ENCODE results near the gene ABCG4.
"Not testable (repeated sequence)": the region's sequence is repeated elsewhere in the genome, so short reads cannot be mapped to it uniquely, and the experiment has no call there.

Gene ABCG4

DNA sequence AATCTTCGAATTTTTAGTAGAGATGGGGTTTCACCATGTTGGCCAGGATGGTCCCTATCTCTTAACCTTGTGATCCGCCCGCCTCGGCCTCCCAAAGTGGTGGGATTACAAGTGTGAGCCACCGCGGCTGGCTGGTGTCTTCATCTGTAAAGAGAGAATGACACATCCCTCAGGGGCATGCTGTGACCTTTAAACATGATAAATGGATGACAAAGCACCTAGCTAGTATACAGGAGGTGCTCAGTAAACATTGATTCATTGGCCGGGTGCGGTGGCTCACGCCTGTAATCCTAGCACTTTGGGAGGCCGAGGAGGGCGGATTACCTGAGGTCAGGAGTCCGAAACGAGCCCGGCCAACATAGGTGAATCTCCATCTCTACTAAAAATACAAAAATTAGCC, 42.4 kb downstream of the ABCG4 start:
- H3K4me2 ChIP-seq (ENCODE audit: low read length, poor library complexity, severe bottlenecking); H2BK15ac ChIP-seq (ENCODE audit: low read depth, poor library complexity, severe bottlenecking); H4K91ac ChIP-seq (ENCODE audit: low read length); H3K9me3 ChIP-seq (ENCODE audit: control insufficient read depth, low read length); H3K4me3 ChIP-seq (ENCODE audit: insufficient read depth in 1 of 2, low read depth in 1 of 2, low read length in 2 of 2); H3K18ac ChIP-seq (ENCODE audit: low read depth in 1 of 2, low read length in 2 of 2); H3K36me3 ChIP-seq (ENCODE audit: control insufficient read depth in 1 of 2, insufficient read depth in 2 of 2, low read depth in 1 of 2, low read length in 2 of 2); H3K27ac ChIP-seq (ENCODE audit: low read length, poor library complexity, severe bottlenecking); H3K79me1 ChIP-seq (replicated peaks; ENCODE audit: low read length, poor library complexity, severe bottlenecking); H2BK5ac ChIP-seq (ENCODE audit: low read depth, low read length, poor library complexity, severe bottlenecking); H3K9ac ChIP-seq (ENCODE audit: low read length); H3K14ac ChIP-seq (ENCODE audit: low read length in 2 of 2); H3K4me1 ChIP-seq (ENCODE audit: control insufficient read depth, insufficient read depth, low read depth, low read length); DNase-seq; H3K23ac ChIP-seq (ENCODE audit: low read length in 2 of 2); H2AK5ac ChIP-seq (ENCODE audit: low read length, severe bottlenecking); H4K8ac ChIP-seq (ENCODE audit: low read length); H2AFZ ChIP-seq (ENCODE audit: low read depth, low read length); H2BK12ac ChIP-seq (ENCODE audit: low read length in 2 of 2); H3K4ac ChIP-seq (ENCODE audit: low read depth in 1 of 2, low read length in 2 of 2); H2BK120ac ChIP-seq (ENCODE audit: low read depth, low read length): not testable (repeated sequence)
- 91% methylated on average over 11 of the region's 14 CpGs for WGBS
- H3K27me3 ChIP-seq (ENCODE audit: control insufficient read depth in 1 of 2, insufficient read depth in 1 of 2, low read length in 2 of 2): peaks cover 6 to 36% of the 10 kb centered on the region in 2 experiments

DNA sequence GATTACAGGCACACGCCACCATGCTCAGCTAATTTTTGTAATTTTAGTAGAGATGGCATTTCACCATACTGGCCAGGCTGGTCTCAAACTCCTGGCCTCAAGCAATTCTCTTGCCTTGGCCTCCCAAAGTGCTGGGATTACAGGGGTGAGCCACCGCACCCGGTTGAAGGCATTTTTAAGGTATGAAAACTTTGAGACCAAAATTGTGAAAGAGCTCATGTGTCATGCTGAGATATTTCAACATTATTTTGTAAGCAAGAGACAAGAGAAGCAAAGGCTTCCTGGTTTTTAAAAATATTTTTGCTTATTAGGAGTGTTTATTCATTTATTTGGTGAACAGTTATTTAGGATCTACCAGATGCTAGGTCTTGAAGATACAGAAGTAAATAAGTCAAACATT, 43.3 kb downstream of the ABCG4 start:
- H2BK15ac ChIP-seq (ENCODE audit: low read depth, poor library complexity, severe bottlenecking): no peak overlapping the region
- no peaks in the 10 kb centered on the region for H3K79me1 ChIP-seq (replicated peaks; ENCODE audit: low read length, poor library complexity, severe bottlenecking)
- H3K4me2 ChIP-seq (ENCODE audit: low read length, poor library complexity, severe bottlenecking): no peak overlapping the region
- H3K9ac ChIP-seq (ENCODE audit: low read length): no peak overlapping the region
- H2BK120ac ChIP-seq (ENCODE audit: low read depth, low read length): no peak overlapping the region
- no peak overlapping the region for H3K4me3 ChIP-seq (ENCODE audit: insufficient read depth in 1 of 2, low read depth in 1 of 2, low read length in 2 of 2)
- H3K27ac ChIP-seq (ENCODE audit: low read length, poor library complexity, severe bottlenecking): no peak overlapping the region
- H2BK12ac ChIP-seq (ENCODE audit: low read length in 2 of 2): no peak overlapping the region
- no peak overlapping the region for H3K18ac ChIP-seq (ENCODE audit: low read depth in 1 of 2, low read length in 2 of 2)
- no peak overlapping the region for H3K4ac ChIP-seq (ENCODE audit: low read depth in 1 of 2, low read length in 2 of 2)
- no peaks in the 10 kb centered on the region for H3K9me3 ChIP-seq (ENCODE audit: control insufficient read depth, low read length)
- H3K4me1 ChIP-seq (ENCODE audit: control insufficient read depth, insufficient read depth, low read depth, low read length): no peaks in the 10 kb centered on the region
- WGBS: 97% methylated on average over 3 of the region's 3 CpGs
- no peak overlapping the region for H2AK5ac ChIP-seq (ENCODE audit: low read length, severe bottlenecking)
- H3K36me3 ChIP-seq (ENCODE audit: control insufficient read depth in 1 of 2, insufficient read depth in 2 of 2, low read depth in 1 of 2, low read length in 2 of 2): no peaks in the 10 kb centered on the region
- no peak overlapping the region for H2BK5ac ChIP-seq (ENCODE audit: low read depth, low read length, poor library complexity, severe bottlenecking)
- no peak for DNase-seq
- H2AFZ ChIP-seq (ENCODE audit: low read depth, low read length): no peak overlapping the region
- peaks cover 3 to 31% of the 10 kb centered on the region in 2 experiments for H3K27me3 ChIP-seq (ENCODE audit: control insufficient read depth in 1 of 2, insufficient read depth in 1 of 2, low read length in 2 of 2)
- no peak overlapping the region for H3K23ac ChIP-seq (ENCODE audit: low read length in 2 of 2)
- no peak overlapping the region for H3K14ac ChIP-seq (ENCODE audit: low read length in 2 of 2)
- no peak overlapping the region for H4K8ac ChIP-seq (ENCODE audit: low read length)
- H4K91ac ChIP-seq (ENCODE audit: low read length): no peak overlapping the region

DNA sequence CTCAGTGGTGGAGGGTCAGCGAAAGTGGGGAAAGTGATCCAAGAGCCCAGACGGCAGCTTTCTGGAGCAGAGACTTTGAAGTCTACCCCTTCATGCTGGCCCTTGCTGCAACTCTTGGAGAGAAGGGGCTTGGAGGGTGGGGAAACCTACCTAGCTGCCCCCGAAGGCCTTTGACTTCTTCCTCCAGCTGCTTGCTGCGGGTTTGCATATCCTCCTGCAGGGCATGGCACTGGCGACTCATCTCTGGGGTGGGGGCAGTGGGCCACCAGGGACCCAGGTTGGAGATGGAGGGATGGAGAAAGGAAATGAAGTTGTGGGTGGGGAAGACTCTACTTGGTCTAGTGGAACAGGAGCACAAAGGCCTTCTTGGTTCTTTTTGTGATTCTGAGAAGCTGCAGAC, 44.1 kb downstream of the ABCG4 start:
- Histone ChIP-seq H3K4me3 (ENCODE audit: insufficient read depth in 1 of 2, low read depth in 1 of 2, low read length in 2 of 2) (no peak overlapping the region), H2BK12ac (ENCODE audit: low read length in 2 of 2) (no peak overlapping the region), H2BK120ac (ENCODE audit: low read depth, low read length) (no peak overlapping the region), H3K27me3 (ENCODE audit: control insufficient read depth in 1 of 2, insufficient read depth in 1 of 2, low read length in 2 of 2) (peaks cover 3 to 24% of the 10 kb centered on the region in 2 experiments), H3K18ac (ENCODE audit: low read depth in 1 of 2, low read length in 2 of 2) (no peak overlapping the region), H3K4ac (ENCODE audit: low read depth in 1 of 2, low read length in 2 of 2) (no peak overlapping the region), H3K36me3 (ENCODE audit: control insufficient read depth in 1 of 2, insufficient read depth in 2 of 2, low read depth in 1 of 2, low read length in 2 of 2) (no peaks in the 10 kb centered on the region), H2BK5ac (ENCODE audit: low read depth, low read length, poor library complexity, severe bottlenecking) (no peak overlapping the region), H3K9me3 (ENCODE audit: control insufficient read depth, low read length) (no peaks in the 10 kb centered on the region), H2AFZ (ENCODE audit: low read depth, low read length) (no peak overlapping the region), H3K14ac (ENCODE audit: low read length in 2 of 2) (no peak overlapping the region), H3K23ac (ENCODE audit: low read length in 2 of 2) (no peak overlapping the region), H3K79me1 (replicated peaks; ENCODE audit: low read length, poor library complexity, severe bottlenecking) (no peaks in the 10 kb centered on the region), H3K9ac (ENCODE audit: low read length) (no peak overlapping the region), H4K8ac (ENCODE audit: low read length) (no peak overlapping the region), H3K4me2 (ENCODE audit: low read length, poor library complexity, severe bottlenecking) (no peak overlapping the region), H3K4me1 (ENCODE audit: control insufficient read depth, insufficient read depth, low read depth, low read length) (no peaks in the 10 kb centered on the region), H2AK5ac (ENCODE audit: low read length, severe bottlenecking) (no peak overlapping the region), H4K91ac (ENCODE audit: low read length) (no peak overlapping the region), H3K27ac (ENCODE audit: low read length, poor library complexity, severe bottlenecking) (no peak overlapping the region), H2BK15ac (ENCODE audit: low read depth, poor library complexity, severe bottlenecking) (no peak overlapping the region)
- 85% methylated on average over 5 of the region's 5 CpGs for WGBS
- no peak for DNase-seq

GRCh38 chr11:119193626-119194025, 44.8 kb downstream of the ABCG4 start:
- Histone ChIP-seq H2BK5ac (ENCODE audit: low read depth, low read length, poor library complexity, severe bottlenecking) (no peak overlapping the region), H4K91ac (ENCODE audit: low read length) (peak overlapping the region; percentile 52), H3K4me3 (ENCODE audit: insufficient read depth in 1 of 2, low read depth in 1 of 2, low read length in 2 of 2) (no peak overlapping the region), H3K23ac (ENCODE audit: low read length in 2 of 2) (no peak overlapping the region), H3K9me3 (ENCODE audit: control insufficient read depth, low read length) (no peaks in the 10 kb centered on the region), H3K4me1 (ENCODE audit: control insufficient read depth, insufficient read depth, low read depth, low read length) (no peaks in the 10 kb centered on the region), H4K8ac (ENCODE audit: low read length) (no peak overlapping the region), H3K9ac (ENCODE audit: low read length) (no peak overlapping the region), H3K18ac (ENCODE audit: low read depth in 1 of 2, low read length in 2 of 2) (no peak overlapping the region), H3K4me2 (ENCODE audit: low read length, poor library complexity, severe bottlenecking) (no peak overlapping the region), H2AFZ (ENCODE audit: low read depth, low read length) (no peak overlapping the region), H3K27ac (ENCODE audit: low read length, poor library complexity, severe bottlenecking) (no peak overlapping the region), H3K79me1 (replicated peaks; ENCODE audit: low read length, poor library complexity, severe bottlenecking) (no peaks in the 10 kb centered on the region), H3K14ac (ENCODE audit: low read length in 2 of 2) (no peak overlapping the region), H2BK120ac (ENCODE audit: low read depth, low read length) (no peak overlapping the region), H2BK12ac (ENCODE audit: low read length in 2 of 2) (no peak overlapping the region), H2AK5ac (ENCODE audit: low read length, severe bottlenecking) (no peak overlapping the region), H3K4ac (ENCODE audit: low read depth in 1 of 2, low read length in 2 of 2) (no peak overlapping the region), H3K36me3 (ENCODE audit: control insufficient read depth in 1 of 2, insufficient read depth in 2 of 2, low read depth in 1 of 2, low read length in 2 of 2) (no peaks in the 10 kb centered on the region), H2BK15ac (ENCODE audit: low read depth, poor library complexity, severe bottlenecking) (no peak overlapping the region), H3K27me3 (ENCODE audit: control insufficient read depth in 1 of 2, insufficient read depth in 1 of 2, low read length in 2 of 2) (peaks cover 3 to 18% of the 10 kb centered on the region in 2 experiments)
- no peak for DNase-seq
- WGBS: 93% methylated on average over 10 of the region's 10 CpGs
